GM12865 (cell line): ENCODE results near the gene REC8.

ENCODE experiments used
- DNase-seq: peaks from one replicate; pipeline ENCODE4 v3.0.0; 2010; ENCODE audit warnings: low read depth
- H3K4me3 ChIP-seq: 2 replicates; pipeline ENCODE4 v1.5.1; 2011; ENCODE audit warnings: mild to moderate bottlenecking, low read depth, low read length, control low read depth
- CTCF ChIP-seq: IDR thresholded peaks from 2 replicates; pipeline ENCODE4 v1.5.1; 2011; ENCODE audit warnings: low read length, control low read depth, low read depth, inconsistent platforms; ENCODE audit not compliant: insufficient read depth; ENCODE audit errors: missing control alignments

The REC8 gene

DNA sequence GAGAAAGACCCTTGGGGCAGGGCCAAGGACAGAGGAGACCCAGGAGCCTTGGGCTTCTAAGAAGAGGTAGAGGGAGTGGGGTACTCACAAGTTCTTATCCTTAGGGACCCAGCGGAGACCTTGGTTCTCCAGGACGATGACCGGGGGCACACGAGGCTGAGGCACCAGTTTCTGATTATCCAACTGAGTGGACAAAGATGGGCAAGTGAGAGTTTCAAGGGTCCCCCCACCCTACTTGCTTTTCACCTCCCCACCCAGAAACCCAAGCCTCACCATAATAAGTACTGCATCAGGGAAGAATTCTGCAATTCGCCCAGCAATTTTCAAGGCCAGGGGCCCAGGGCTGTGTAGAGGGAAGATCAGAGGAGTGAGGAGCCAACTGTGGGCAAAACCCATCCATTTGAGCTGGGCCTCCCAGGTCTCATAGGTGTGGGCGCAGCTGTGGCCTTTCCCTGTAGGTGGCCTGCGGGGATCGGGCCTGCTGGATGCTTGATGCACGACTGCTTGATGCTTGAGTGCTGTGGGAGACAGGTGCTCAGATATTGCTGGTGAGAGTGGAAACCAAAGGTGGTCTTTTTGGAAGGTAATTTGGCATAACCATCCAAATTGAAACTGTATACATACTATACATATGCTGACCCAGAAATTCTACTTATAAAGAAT is 32.5 kb upstream of the REC8 start:
- no peak for TF ChIP-seq CTCF
- DNase-seq: peak; percentile 54
- peak overlapping the region; percentile 80 for H3K4me3 ChIP-seq

DNA sequence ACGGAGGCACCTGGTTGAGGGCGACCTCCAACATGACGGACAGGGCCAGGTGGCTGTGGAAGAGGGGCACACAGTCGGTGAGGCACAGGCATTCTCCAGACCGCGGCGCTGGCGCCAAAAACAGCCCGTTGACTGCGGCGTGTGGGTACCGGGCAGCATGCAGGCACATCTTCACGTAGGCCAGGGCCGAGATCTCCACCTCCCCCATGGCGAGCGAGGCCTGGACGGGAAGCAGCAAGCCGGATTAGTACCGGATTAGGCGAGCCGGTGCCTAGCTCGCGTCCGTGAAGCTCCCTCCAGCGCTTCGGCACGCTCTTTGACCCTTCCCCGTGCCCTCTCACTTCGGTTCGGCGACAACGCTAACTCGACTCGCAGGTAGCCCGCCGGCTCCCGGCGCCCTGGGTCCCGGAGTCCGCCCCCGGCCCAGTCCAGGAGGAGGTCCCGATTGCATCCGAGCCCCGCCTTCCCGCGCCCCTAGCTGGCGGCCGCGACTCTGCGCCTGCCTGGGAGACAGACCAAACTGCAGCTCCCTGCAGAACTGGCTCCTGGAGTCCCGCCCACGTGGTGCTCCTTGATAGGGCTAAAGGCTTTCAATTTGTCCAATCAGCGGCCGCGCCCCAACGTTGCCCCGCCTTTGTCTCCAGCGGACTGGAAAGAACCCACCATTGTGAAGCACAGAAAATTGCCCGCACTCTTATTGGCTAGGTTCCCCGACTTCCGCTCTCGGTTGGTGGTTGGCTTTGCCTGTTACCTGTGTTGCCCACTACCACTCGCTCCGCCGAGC is 30.6 kb upstream of the REC8 start, which contains the start of gene EMC9:
TSS of gene EMC9 (minus strand) at position 495 of the 784 bp plus-strand sequence. CDS start at position 208, 287 bp downstream.
- DNase-seq: peak; percentile 100
- peak; percentile 39 for TF ChIP-seq CTCF
- peak within 1 kb of the TSS; percentile 80 for H3K4me3 ChIP-seq

DNA sequence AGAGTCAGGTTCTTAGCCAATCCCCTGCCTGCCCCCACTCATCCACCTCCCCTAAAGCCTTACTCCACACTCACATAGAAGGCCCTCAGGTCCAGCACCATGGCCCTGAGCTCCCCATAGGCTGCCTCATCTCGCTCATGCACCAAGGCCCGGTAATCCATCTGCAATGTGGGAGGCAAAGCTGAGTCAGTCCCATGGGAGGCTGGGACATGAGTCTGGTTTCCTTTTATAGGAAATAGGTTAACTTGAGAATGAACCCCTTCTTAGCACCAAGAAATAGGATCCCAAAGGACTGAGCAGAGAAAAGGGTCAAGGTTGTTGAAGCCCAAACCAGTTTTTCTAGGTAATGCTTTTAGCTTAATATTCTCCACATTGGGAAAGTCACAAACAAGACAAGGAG is 28.4 kb upstream of the REC8 start:
- no peak for TF ChIP-seq CTCF
- no peak for DNase-seq
- no peak overlapping the region for H3K4me3 ChIP-seq

DNA sequence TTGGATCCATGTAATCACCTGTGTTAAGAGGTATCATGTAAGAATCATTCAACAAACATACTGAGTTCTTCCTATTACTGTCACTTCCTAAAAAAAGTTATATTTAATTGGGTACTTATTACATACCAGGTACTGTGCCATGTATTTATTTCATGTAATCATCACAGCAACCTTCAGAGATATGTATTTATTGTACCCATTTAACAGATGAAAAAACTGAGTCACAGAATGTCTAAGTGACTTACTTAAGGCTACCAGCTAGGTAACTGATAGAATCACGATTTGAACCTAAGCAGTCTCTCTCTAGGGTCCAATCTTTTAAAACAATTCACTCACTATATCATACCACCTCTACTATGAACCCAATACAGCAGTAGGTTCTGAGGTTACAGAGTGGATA is 27.4 kb upstream of the REC8 start:
- no peak overlapping the region; the same call in 1 of the 2 replicates for H3K4me3 ChIP-seq
- DNase-seq: no peak
- TF ChIP-seq CTCF: no peak

- TF ChIP-seq CTCF: no peak
- no peak for DNase-seq
- H3K4me3 ChIP-seq: peak overlapping the region; percentile 96
These were observed 26.7 kb upstream of the REC8 start for GRCh38 chr14:24145219-24145618.

GRCh38 chr14:24145690-24146452 is 26.0 kb upstream of the REC8 start:
- no peak for DNase-seq
- TF ChIP-seq CTCF: no peak
- peak overlapping the region; percentile 96 for H3K4me3 ChIP-seq
